H9 (cell line): ENCODE measurements around the gene ACTL6B. TPM values are rescaled to one million over a fixed set of nuclear protein-coding genes. Genes with fewer than 3 reads are reported as not detected.
"Not testable (repeated sequence)": the region's sequence is repeated elsewhere in the genome, so short reads cannot be mapped to it uniquely, and the experiment has no call there.

ENCODE experiments used
- DNase-seq: peaks from one replicate; pipeline ENCODE4 v3.0.0-alpha.2; 2017
- H2AFZ ChIP-seq: one replicate; pipeline ENCODE4 v1.6.1; 2013; ENCODE audit warnings: mild to moderate bottlenecking, low read length, control low read depth, moderate library complexity
- H2AK5ac ChIP-seq: 2 replicates; pipeline ENCODE4 v1.6.1; 2013; ENCODE audit warnings: low read length, control low read depth, mixed read lengths; ENCODE audit not compliant: insufficient read length
- H2BK120ac ChIP-seq: one replicate; pipeline ENCODE4 v1.6.1; 2013; ENCODE audit warnings: low read depth, mild to moderate bottlenecking, low read length, control low read depth, inconsistent platforms; ENCODE audit not compliant: poor library complexity, severe bottlenecking
- H2BK12ac ChIP-seq: 2 replicates; pipeline ENCODE4 v1.6.1; 2013; ENCODE audit warnings: low read length, control low read depth, mixed read lengths, low read depth; ENCODE audit not compliant: insufficient read length
- H2BK15ac ChIP-seq: 2 replicates; pipeline ENCODE4 v1.6.1; 2013; ENCODE audit warnings: low read depth, low read length, control low read depth
- H2BK20ac ChIP-seq: one replicate; pipeline ENCODE4 v1.6.1; 2013; ENCODE audit warnings: low read depth, mild to moderate bottlenecking, low read length, control low read depth, inconsistent platforms; ENCODE audit not compliant: poor library complexity, severe bottlenecking
- H2BK5ac ChIP-seq: 2 replicates; pipeline ENCODE4 v1.6.1; 2013; ENCODE audit warnings: low read length, control low read depth, mixed read lengths; ENCODE audit not compliant: insufficient read length
- H3K14ac ChIP-seq: 2 replicates; pipeline ENCODE4 v1.6.1; 2013; ENCODE audit warnings: low read length, control low read depth; ENCODE audit not compliant: insufficient read depth
- H3K18ac ChIP-seq: 2 replicates; pipeline ENCODE4 v1.6.1; 2013; ENCODE audit warnings: low read depth, mild to moderate bottlenecking, mixed read lengths, low read length, control low read depth; ENCODE audit not compliant: insufficient read length
- H3K23ac ChIP-seq: 2 replicates; pipeline ENCODE4 v1.6.1; 2013; ENCODE audit warnings: low read length, control low read depth, mixed read lengths, low read depth; ENCODE audit not compliant: insufficient read length
- H3K23me2 ChIP-seq: 2 replicates; pipeline ENCODE4 v1.6.1; 2013; ENCODE audit warnings: low read depth, mild to moderate bottlenecking, mixed read lengths, low read length, control low read depth; ENCODE audit not compliant: insufficient read length, poor library complexity, severe bottlenecking
- H3K27ac ChIP-seq: 2 replicates; pipeline ENCODE4 v1.5.1; 2013; ENCODE audit warnings: low read length, control low read depth, mixed read lengths, low read depth; ENCODE audit not compliant: insufficient read length
- H3K27me3 ChIP-seq: 2 replicates; pipeline ENCODE4 v1.6.1; 2013; ENCODE audit warnings: low read length, control low read depth, inconsistent platforms; ENCODE audit not compliant: insufficient read depth
- H3K4ac ChIP-seq: 2 replicates; pipeline ENCODE4 v1.6.1; 2013; ENCODE audit warnings: low read depth, mild to moderate bottlenecking, control low read depth, inconsistent platforms, low read length, moderate library complexity
- H3K4me1 ChIP-seq: 2 replicates; pipeline ENCODE4 v1.6.1; 2013; ENCODE audit warnings: low read length, control low read depth, inconsistent platforms; ENCODE audit not compliant: insufficient read depth
- H3K4me2 ChIP-seq: 2 replicates; pipeline ENCODE4 v1.6.1; 2013; ENCODE audit warnings: low read length, control low read depth, mixed read lengths; ENCODE audit not compliant: insufficient read length, insufficient read depth
- H3K56ac ChIP-seq: 2 replicates; pipeline ENCODE4 v1.6.1; 2013; ENCODE audit warnings: low read depth, mild to moderate bottlenecking, mixed read lengths, low read length, control low read depth; ENCODE audit not compliant: insufficient read length
- H3K79me1 ChIP-seq: 2 replicates; pipeline ENCODE4 v1.6.1; 2013; ENCODE audit warnings: low read depth, mild to moderate bottlenecking, moderate library complexity, low read length, control low read depth, inconsistent platforms; ENCODE audit not compliant: insufficient read depth, poor library complexity, severe bottlenecking
- H3K79me2 ChIP-seq: 2 replicates; pipeline ENCODE4 v1.6.1; 2013; ENCODE audit warnings: low read length, control low read depth, inconsistent platforms; ENCODE audit not compliant: insufficient read depth
- H3K9ac ChIP-seq: 2 replicates; pipeline ENCODE4 v1.6.1; 2013; ENCODE audit warnings: low read length, control low read depth, mixed read lengths; ENCODE audit not compliant: insufficient read length; ENCODE audit errors: extremely low read depth
- H3K9me3 ChIP-seq: one replicate; pipeline ENCODE4 v1.6.1; 2013; ENCODE audit warnings: low read depth, low read length, inconsistent platforms; ENCODE audit not compliant: control insufficient read depth
- H3T11ph ChIP-seq: one replicate; pipeline ENCODE4 v1.6.1; 2013; ENCODE audit warnings: mild to moderate bottlenecking, low read length, control low read depth, inconsistent platforms
- H4K20me1 ChIP-seq: one replicate; pipeline ENCODE4 v1.6.1; 2013; ENCODE audit not compliant: control insufficient read depth, insufficient read length, insufficient read depth
- H4K5ac ChIP-seq: 2 replicates; pipeline ENCODE4 v1.6.1; 2013; ENCODE audit warnings: low read depth, mild to moderate bottlenecking, mixed read lengths, low read length, control low read depth; ENCODE audit not compliant: insufficient read length
- H4K8ac ChIP-seq: replicated peaks from 2 replicates; pipeline ENCODE4 v1.6.1; 2013; ENCODE audit warnings: low read length, control low read depth, mixed read lengths, low read depth; ENCODE audit not compliant: insufficient read length
- H4K91ac ChIP-seq: 2 replicates; pipeline ENCODE4 v1.6.1; 2013; ENCODE audit warnings: low read depth, mild to moderate bottlenecking, moderate library complexity, mixed read lengths, low read length, control low read depth; ENCODE audit not compliant: insufficient read length
- H3K27ac Mint-ChIP-seq, 3 experiments: 2 replicates in 2 of 3; 3 replicates in 1 of 3; pipeline ENCODE4 v1.8.0; 2020 to 2021; ENCODE audit warnings: mixed read lengths in 3 of 3, mild to moderate bottlenecking in 1 of 3, moderate library complexity in 1 of 3
- H3K27me3 Mint-ChIP-seq: 2 replicates; pipeline ENCODE4 v1.8.0; 2021; ENCODE audit warnings: low read depth, mild to moderate bottlenecking, moderate library complexity, mixed read lengths
- H3K36me3 Mint-ChIP-seq, 3 experiments: 2 replicates in 2 of 3; 3 replicates in 1 of 3; pipeline ENCODE4 v1.8.0; 2020 to 2021; ENCODE audit warnings: low read depth in 3 of 3, mixed read lengths in 3 of 3; ENCODE audit not compliant: insufficient read depth in 1 of 3
- H3K4me1 Mint-ChIP-seq, 2 experiments: 2 replicates each; pipeline ENCODE4 v1.8.0; 2020; ENCODE audit warnings: mixed read lengths in 2 of 2
- H3K4me3 Mint-ChIP-seq, 2 experiments: 2 replicates in 1 of 2; 3 replicates in 1 of 2; pipeline ENCODE4 v1.8.0; 2020 to 2021; ENCODE audit warnings: mild to moderate bottlenecking in 2 of 2, mixed read lengths in 2 of 2, moderate library complexity in 1 of 2
- H3K9me3 Mint-ChIP-seq, 2 experiments: 2 replicates in 1 of 2; 3 replicates in 1 of 2; pipeline ENCODE4 v1.8.0; 2020; ENCODE audit warnings: mild to moderate bottlenecking in 2 of 2, mixed read lengths in 2 of 2, moderate library complexity in 1 of 2
- CTCF ChIP-seq: fragments of 200-600 bp; sonication (generic); conservative IDR thresholded peaks from 3 replicates; pipeline ENCODE4 v1.8.0; 2021; ENCODE audit warnings: antibody characterized with exemption, mild to moderate bottlenecking
- WGBS: extraction: QIAGEN DNeasy Blood & Tissue Kit; methylation state at CpG from one replicate; pipeline ENCODE4 v1.1.7; 2013; ENCODE audit warnings: missing lambda C conversion rate, low lambda C conversion rate, mixed read lengths; ENCODE audit not compliant: insufficient read length; ENCODE audit errors: extremely low coverage; 5-methylcytosine and 5-hydroxymethylcytosine counted together
- total RNA-seq: library from RNA; stranded (reverse); gene quantifications from 2 replicates; pipeline ENCODE4 v1.2.1, GENCODE V29; 2021

The ACTL6B gene
- total RNA-seq, 1 experiment from 2014 or later, result 0.50 TPM

GRCh38 chr7:100665168-100665726, 9.0 kb upstream of the ACTL6B start:
- H3K4me3 Mint-ChIP-seq, result peak overlapping the region in 1 of 2 experiments; percentile 3; a peak in 1 of 5 replicates
- H3K14ac ChIP-seq, result no peak overlapping the region
- no peaks in the 10 kb centered on the region for H3K9me3 ChIP-seq
- TF ChIP-seq CTCF, result no peak
- H3T11ph ChIP-seq, result no peak overlapping the region
- no peaks in the 10 kb centered on the region for H3K79me2 ChIP-seq
- H3K27ac ChIP-seq, result no peak overlapping the region
- no peak overlapping the region for H3K56ac ChIP-seq
- no peaks in the 10 kb centered on the region for H3K27me3 ChIP-seq
- peaks cover 9 to 11% of the 10 kb centered on the region in 2 experiments for H3K4me1 Mint-ChIP-seq
- H4K91ac ChIP-seq, result no peak overlapping the region
- H4K8ac ChIP-seq, result no peak overlapping the region
- H2BK120ac ChIP-seq, result no peak overlapping the region
- no peak overlapping the region for H3K4me2 ChIP-seq
- no peaks in the 10 kb centered on the region; a peak in 2 of 5 replicates for H3K9me3 Mint-ChIP-seq
- H3K23me2 ChIP-seq, result no peaks in the 10 kb centered on the region
- DNase-seq, result no peak
- no peaks in the 10 kb centered on the region for H4K20me1 ChIP-seq
- no peak overlapping the region for H3K23ac ChIP-seq
- H3K79me1 ChIP-seq, result no peaks in the 10 kb centered on the region
- H4K5ac ChIP-seq, result no peak overlapping the region
- H3K18ac ChIP-seq, result no peak overlapping the region
- H2AK5ac ChIP-seq, result no peak overlapping the region
- no peaks in the 10 kb centered on the region for H3K4me1 ChIP-seq
- H2BK20ac ChIP-seq, result no peak overlapping the region
- H3K4ac ChIP-seq, result no peak overlapping the region
- H2BK5ac ChIP-seq, result no peak overlapping the region
- no peak overlapping the region for H3K9ac ChIP-seq
- no peak overlapping the region for H2BK15ac ChIP-seq
- H2AFZ ChIP-seq, result no peak overlapping the region
- WGBS, result no CpG with 5 or more reads among the region's 5 CpGs
- H3K27me3 Mint-ChIP-seq, result peaks cover 28% of the 10 kb centered on the region
- H3K27ac Mint-ChIP-seq, result no peak overlapping the region
- no peak overlapping the region for H2BK12ac ChIP-seq
- H3K36me3 Mint-ChIP-seq, result no peaks in the 10 kb centered on the region; a peak in 1 of 7 replicates

DNA sequence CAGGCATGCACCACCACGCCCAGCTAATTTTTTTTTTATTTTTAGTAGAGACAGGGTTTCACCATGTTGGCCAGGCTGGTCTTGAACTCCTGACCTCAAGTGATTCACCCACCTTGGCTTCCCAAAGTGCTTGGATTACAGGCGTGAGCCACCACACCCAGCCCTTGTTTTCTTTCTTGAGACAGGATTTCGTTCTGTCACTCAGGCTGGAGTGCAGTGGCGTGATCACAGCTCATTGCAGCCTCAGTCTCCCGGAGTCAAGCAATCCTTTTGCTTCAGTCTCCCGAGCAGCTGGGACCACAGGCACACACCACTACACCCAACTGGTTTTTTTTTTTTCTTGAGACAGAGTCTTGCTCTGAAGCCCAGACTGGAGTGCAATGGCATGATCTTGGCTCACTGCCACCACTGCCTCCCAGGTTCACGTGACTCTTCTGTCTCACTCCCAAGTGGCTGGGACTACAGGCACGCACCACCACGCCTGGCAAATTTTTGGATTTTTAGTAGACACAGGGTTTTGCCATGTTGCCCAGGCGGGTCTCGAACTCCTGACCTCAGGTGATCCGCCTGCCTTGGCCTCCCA, 6.0 kb upstream of the ACTL6B start:
- H2BK15ac ChIP-seq, H3K79me1 ChIP-seq, H3K27ac Mint-ChIP-seq, H4K5ac ChIP-seq, H3K14ac ChIP-seq, H3K4me3 Mint-ChIP-seq, H3K9me3 ChIP-seq, H4K20me1 ChIP-seq, H2BK120ac ChIP-seq, H3K23ac ChIP-seq, H2BK5ac ChIP-seq, H3K9ac ChIP-seq, H3K4me1 ChIP-seq, H3K27me3 ChIP-seq, H3K18ac ChIP-seq, H3T11ph ChIP-seq, DNase-seq, H2BK20ac ChIP-seq, H4K91ac ChIP-seq, H2AFZ ChIP-seq, H3K9me3 Mint-ChIP-seq, H3K4ac ChIP-seq, H2AK5ac ChIP-seq, H3K56ac ChIP-seq, H3K36me3 Mint-ChIP-seq, H3K4me2 ChIP-seq, H4K8ac ChIP-seq, H3K27ac ChIP-seq, H3K23me2 ChIP-seq, H2BK12ac ChIP-seq, H3K79me2 ChIP-seq: not testable (repeated sequence)
- WGBS, result no CpG with 5 or more reads among the region's 12 CpGs
- Mint-ChIP-seq H3K27me3 (peaks cover 34% of the 10 kb centered on the region), H3K4me1 (peaks cover 9 to 11% of the 10 kb centered on the region in 2 experiments)
